ENCODE results near the gene ATG4D.

DNA sequence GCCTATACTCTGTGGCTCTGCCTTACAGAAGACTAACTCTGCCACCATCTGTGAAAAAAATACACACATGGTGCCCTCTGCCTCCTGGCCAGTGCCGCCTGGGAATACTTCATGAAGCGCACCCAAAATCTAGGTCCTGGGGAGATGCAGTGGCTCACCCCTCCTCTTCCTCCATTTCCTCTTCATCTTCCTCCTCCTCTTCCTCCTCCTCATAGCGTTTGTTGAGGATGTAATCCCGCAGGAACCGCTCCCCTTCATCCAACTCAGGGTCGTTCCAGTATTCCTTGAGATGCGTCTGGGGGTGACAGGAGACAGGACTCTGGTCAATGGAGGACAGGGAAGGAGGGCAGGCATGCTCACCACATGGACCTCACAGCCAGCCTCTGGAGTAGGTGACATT lies 16.4 kb downstream of the ATG4D start:
- no peak for TF ChIP-seq CTCF (IDR thresholded peaks at IDR 0.05; ENCODE audit: insufficient read depth, low read length, poor library complexity, severe bottlenecking)
- no peak for TF ChIP-seq EZH2phosphoT487 (conservative IDR thresholded peaks at IDR 0.05; ENCODE audit: low read length)
